GM18861 (cell line): ENCODE measurements around the gene EYS.
A peak's percentile ranks its signal among the peaks of the same experiment; 100 is the strongest.

Experiments used
- ATAC-seq: cut with Tn5 transposase; IDR thresholded peaks from one replicate; pipeline ENCODE4 v1.9.1; 2021; ENCODE audit not compliant: unreplicated experiment

Gene EYS

GRCh38 chr6:64376394-64376793 lies 1330.6 kb downstream of the EYS start:
- ATAC-seq, result no peak

DNA sequence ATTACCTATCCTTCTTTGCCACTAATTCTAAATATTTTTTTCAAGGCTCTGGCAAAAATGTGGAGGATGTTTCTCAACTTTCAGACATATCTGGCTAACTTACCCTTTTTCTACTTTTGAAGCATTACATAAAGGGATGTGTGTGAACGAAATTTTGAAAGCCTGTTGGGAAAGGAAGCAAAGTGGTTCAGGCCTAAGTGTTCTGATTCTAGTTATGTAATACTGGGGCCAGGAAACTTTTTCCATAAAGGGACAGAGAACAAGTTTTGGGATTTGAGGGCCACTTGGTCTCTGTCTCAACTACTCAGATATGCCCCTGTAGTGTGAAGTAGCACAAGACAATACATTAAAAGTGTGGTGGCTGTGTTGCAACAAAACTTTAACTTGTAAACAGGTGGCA lies 1349.6 kb downstream of the EYS start:
- ATAC-seq, result no peak

DNA sequence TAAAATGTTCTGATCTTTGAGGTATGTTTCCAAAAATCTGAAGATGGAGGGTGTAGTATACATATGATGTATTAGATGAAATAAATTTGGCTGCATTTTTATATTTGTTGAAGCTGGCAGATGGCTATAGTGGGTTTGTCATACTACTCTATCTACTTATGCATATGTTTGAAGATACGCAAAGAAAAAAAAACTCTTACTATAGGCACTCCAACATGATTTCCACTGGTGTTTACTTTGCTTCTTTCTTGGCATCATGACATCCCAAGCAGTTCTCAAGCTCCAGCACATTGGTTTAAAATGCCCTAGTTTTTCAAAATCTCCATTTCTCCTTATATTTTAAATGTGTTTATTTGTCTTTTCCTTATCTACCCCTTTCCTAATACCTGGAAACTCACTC lies 1359.6 kb downstream of the EYS start:
- no peak for ATAC-seq

GRCh38 chr6:64335195-64335594 lies 1371.8 kb downstream of the EYS start:
- no peak for ATAC-seq

DNA sequence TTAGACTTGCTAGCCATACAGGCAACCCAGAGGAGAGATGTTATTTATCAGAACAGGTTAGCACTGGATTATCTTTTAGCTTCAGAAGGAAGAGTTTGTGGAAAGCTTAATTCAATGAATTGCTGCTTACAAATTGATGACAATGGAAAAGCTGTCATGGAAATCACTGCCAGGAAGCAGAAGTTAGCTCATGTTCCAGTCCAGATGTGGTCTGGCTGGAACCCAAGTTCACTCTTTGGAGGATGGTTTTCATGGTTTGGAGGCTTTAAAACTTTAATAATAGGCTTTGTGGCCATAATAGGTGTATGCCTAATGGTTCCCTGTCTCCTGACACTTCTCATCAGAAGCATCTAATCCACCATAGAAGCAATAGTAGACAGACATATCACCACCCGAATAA lies 1372.4 kb downstream of the EYS start:
- ATAC-seq, result no peak

- no peak for ATAC-seq
Observed at GRCh38 chr6:64330694-64331307, 1376.2 kb downstream of the EYS start.

GRCh38 chr6:64326939-64327338 lies 1380.1 kb downstream of the EYS start:
- no peak for ATAC-seq

- no peak for ATAC-seq
Observed at GRCh38 chr6:64325093-64325492, 1381.9 kb downstream of the EYS start.

- ATAC-seq, result no peak
Observed at GRCh38 chr6:64310214-64310613, 1396.8 kb downstream of the EYS start.

GRCh38 chr6:64301307-64302236 lies 1405.5 kb downstream of the EYS start:
- ATAC-seq, result no peak

DNA sequence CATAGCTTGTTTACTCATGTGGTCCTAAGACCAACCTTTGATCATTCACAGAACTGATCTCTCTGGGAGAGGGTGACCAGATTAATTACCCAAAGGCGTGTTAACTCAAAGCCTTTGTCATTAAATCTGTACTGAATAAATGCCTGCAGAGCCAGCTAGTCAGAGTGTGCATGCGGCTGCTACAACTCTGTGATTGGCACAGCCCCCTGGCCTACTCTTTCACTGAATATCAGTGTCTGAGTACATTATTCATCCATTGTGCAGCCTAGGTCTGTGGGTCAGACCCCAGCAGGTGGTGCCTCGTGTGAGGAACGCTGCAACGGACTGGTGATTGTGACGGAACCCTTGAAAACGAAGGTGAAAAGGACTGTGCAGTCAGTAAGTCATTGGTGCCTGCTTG lies 1407.8 kb downstream of the EYS start:
- ATAC-seq, result no peak

DNA sequence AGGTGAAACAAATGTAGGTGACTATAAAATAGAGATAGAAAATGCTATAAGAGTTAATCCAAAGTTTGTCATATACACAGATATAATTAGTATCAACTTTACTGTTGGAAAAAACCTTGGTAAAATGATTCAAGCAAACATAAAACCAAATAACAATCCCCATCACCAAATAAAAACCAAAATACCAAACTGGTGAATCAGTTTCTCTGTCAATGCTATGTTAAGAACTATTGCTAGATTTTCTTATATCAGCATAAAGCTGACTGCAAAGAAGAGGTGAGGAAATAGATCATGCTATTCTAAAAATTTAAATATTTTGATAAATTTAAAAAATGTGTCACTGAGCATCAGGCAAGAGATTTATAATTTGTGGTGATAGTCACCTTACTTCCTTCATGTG lies 1413.0 kb downstream of the EYS start:
- ATAC-seq, result no peak

GRCh38 chr6:64293298-64293697 lies 1413.7 kb downstream of the EYS start:
- no peak for ATAC-seq

- no peak for ATAC-seq
Observed at GRCh38 chr6:64290867-64291266, 1416.2 kb downstream of the EYS start.

- no peak for ATAC-seq
Observed at GRCh38 chr6:64289931-64290330, 1417.1 kb downstream of the EYS start.

DNA sequence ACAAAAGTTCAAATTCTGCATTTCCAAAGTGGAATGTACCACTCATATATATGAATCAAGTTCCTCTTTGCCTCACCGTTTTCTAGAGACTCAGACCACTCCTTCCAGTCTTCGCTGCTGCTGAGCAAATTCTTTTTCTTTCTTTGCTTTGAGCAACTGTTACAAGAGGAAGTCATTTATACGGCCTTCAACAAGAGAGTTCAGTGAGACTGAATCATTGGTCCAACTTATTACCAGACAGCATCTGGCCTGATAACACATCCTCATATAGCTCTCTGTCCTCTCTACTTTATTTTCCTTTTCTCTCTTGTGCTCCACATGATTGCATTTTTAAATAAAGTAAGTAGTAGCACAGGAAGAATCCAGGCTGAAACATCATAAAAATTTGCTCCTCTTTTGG lies 1418.7 kb downstream of the EYS start:
- ATAC-seq, result no peak

- no peak for ATAC-seq
Observed at GRCh38 chr6:64281167-64281566, 1425.9 kb downstream of the EYS start.

DNA sequence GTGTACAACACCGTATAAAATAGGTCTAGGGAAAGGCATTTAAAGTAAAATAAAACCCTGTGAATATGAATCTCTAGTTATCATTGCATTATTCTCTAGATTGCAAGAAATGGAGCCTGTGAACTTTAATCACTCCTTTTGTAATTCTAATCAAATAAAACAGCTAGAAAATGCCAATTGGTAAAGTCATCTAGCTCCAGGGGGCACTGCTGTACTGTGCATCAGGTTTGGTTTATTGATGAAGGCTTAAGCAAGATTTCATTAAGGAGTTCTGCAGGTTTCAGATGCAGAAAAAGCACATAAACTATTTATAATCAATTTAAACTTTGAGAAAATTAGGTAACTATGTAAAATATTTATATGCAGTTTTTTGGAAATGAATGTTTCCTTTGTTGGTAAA lies 1426.5 kb downstream of the EYS start:
- peak; percentile 42 for ATAC-seq

- ATAC-seq, result no peak
Observed at GRCh38 chr6:64270083-64270482, 1436.9 kb downstream of the EYS start.

- peak; percentile 84 for ATAC-seq
Observed at GRCh38 chr6:64266351-64266821, 1440.6 kb downstream of the EYS start.

GRCh38 chr6:64263778-64264177 lies 1443.2 kb downstream of the EYS start:
- no peak for ATAC-seq

DNA sequence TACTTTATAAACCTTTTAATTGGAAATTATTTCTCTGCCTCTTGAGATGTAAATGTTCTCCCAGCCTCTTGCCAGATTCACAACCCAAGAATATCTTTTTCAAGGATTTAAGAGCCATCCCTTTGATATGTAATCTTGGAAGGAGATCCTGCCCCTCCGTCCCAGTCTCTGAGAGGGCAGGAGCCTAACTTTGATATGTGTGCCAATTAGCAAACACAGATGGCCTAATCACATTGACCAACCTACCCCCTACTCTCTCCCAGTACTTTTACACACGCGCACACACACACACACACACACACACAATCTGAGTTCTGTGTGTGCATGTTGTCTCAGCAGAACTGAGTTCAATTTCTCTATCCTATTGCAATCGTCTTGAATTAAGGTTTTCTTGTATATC lies 1447.7 kb downstream of the EYS start:
- ATAC-seq, result no peak
